GM21515 (cell line): ENCODE results near the gene ASH1L.
"Not testable (repeated sequence)": the region's sequence is repeated elsewhere in the genome, so short reads cannot be mapped to it uniquely, and the experiment has no call there.

Experiments
- ATAC-seq: cut with Tn5 transposase; IDR thresholded peaks from one replicate; pipeline ENCODE4 v1.9.1; 2021; ENCODE audit not compliant: unreplicated experiment

Gene ASH1L

GRCh38 chr1:155499263-155499662 is 63.3 kb downstream of the ASH1L start:
- no peak for ATAC-seq

- ATAC-seq = not testable (repeated sequence)
These were observed 69.0 kb downstream of the ASH1L start for GRCh38 chr1:155493595-155493994.

- ATAC-seq = not testable (repeated sequence)
These were observed 74.2 kb downstream of the ASH1L start for GRCh38 chr1:155488419-155488818.

GRCh38 chr1:155487541-155487940 is 75.1 kb downstream of the ASH1L start:
- no peak for ATAC-seq

GRCh38 chr1:155486952-155487351 is 75.7 kb downstream of the ASH1L start:
- ATAC-seq = not testable (repeated sequence)

GRCh38 chr1:155485945-155486344 is 76.7 kb downstream of the ASH1L start:
- no peak for ATAC-seq

- ATAC-seq = no peak
These were observed 77.4 kb downstream of the ASH1L start for GRCh38 chr1:155485222-155485621.

- ATAC-seq = no peak
These were observed 80.8 kb downstream of the ASH1L start for GRCh38 chr1:155481741-155482241.

GRCh38 chr1:155479205-155479604 is 83.4 kb downstream of the ASH1L start:
- ATAC-seq = no peak

- ATAC-seq = no peak
These were observed 84.2 kb downstream of the ASH1L start for GRCh38 chr1:155478270-155478852.

GRCh38 chr1:155474146-155474545 is 88.5 kb downstream of the ASH1L start:
- ATAC-seq = no peak

- no peak for ATAC-seq
These were observed 89.3 kb downstream of the ASH1L start for GRCh38 chr1:155473151-155473821.

GRCh38 chr1:155472491-155473083 is 90.0 kb downstream of the ASH1L start:
- ATAC-seq = no peak

- ATAC-seq = no peak
These were observed 90.7 kb downstream of the ASH1L start for GRCh38 chr1:155471891-155472290.

GRCh38 chr1:155471026-155471425 is 91.6 kb downstream of the ASH1L start:
- ATAC-seq = no peak

- ATAC-seq = no peak
These were observed 95.6 kb downstream of the ASH1L start for GRCh38 chr1:155466996-155467395.

- ATAC-seq = no peak
These were observed 96.0 kb downstream of the ASH1L start for GRCh38 chr1:155466617-155466972.

GRCh38 chr1:155463865-155464650 is 98.5 kb downstream of the ASH1L start:
- no peak for ATAC-seq

- ATAC-seq = no peak
These were observed 104.5 kb downstream of the ASH1L start for GRCh38 chr1:155458111-155458510.

GRCh38 chr1:155457266-155457665 is 105.3 kb downstream of the ASH1L start:
- no peak for ATAC-seq

GRCh38 chr1:155455588-155456195 is 106.9 kb downstream of the ASH1L start:
- no peak for ATAC-seq
